ENCODE measurements around the gene CLDN24.
A peak's percentile ranks its signal among the peaks of the same experiment; 100 is the strongest.
"Not testable (repeated sequence)": the region's sequence is repeated elsewhere in the genome, so short reads cannot be mapped to it uniquely, and the experiment has no call there.

Gene CLDN24

DNA sequence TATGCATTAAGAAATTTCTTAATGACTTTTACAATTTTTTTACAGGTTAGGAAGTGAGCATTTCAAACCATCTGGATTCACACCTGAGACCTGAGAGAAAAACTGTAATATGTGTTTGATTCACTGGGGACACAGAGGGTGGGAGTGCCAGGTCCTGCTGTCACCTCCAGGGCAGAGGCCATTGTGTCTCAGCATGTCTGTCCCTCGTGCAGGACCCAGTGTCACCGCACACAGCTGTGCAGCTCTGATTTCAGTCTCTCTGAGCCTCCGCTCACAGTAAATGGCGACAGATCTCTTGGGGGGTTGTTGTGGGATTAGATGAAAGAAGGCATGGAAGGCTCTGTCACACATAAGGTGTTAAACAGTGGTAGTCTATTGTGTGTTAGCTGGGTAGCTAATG lies 23.0 kb upstream of the CLDN24 start:
- no peak for DNase-seq

DNA sequence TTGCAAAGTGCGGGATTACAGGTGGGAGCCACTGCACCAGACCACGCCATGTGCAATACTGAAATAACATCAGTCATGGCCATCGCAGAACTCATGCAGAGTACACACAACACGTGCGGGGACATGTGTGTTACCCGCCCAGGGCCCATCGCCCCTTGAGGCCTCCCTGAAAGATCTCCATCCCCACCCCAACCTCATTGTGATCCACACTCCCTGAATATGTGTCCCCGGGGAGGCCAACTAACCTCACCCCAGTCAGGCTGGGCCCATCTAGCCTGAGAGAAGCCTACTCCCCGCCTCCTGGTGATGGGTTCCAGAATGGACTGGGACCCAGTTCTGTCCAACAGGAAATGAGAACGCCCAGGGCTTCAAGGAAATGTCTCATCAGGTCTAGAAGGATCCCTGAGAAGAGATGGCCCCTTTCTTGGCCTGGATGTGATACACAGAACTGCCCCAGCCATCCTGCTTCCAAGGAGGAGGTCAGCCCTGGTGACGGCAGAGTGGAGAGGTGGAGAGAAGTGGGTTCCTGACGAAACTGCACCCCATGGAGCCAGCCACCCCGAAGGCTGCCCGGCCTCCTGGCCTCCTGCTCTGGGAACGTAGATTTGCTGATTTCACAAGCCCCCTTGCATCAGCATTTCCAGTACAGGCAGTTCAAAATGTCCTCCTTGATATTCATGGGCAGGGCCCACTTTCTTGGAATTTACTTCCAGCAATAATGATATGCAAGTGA lies 22.5 kb upstream of the CLDN24 start:
- DNase-seq = no peak

DNA sequence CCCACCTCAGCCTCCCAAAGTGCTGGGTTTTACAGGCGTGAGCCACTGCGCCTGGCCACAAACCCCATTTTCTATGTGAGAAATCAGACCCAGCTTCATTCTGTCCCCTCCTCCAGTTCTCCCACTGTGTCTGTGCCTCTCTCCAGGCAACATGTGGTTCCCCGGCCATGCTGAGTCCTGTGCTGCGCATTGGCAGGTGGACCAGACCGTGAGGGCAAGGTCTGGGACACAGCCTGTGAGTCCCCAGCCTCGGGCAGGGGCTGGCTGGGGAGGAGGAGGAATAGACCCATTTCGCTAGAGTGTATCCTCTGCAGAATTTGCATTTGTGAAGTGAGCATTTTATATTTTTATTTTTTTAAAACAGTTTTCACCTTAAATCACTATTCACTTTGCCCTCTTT lies 21.5 kb upstream of the CLDN24 start:
- no peak for DNase-seq

DNA sequence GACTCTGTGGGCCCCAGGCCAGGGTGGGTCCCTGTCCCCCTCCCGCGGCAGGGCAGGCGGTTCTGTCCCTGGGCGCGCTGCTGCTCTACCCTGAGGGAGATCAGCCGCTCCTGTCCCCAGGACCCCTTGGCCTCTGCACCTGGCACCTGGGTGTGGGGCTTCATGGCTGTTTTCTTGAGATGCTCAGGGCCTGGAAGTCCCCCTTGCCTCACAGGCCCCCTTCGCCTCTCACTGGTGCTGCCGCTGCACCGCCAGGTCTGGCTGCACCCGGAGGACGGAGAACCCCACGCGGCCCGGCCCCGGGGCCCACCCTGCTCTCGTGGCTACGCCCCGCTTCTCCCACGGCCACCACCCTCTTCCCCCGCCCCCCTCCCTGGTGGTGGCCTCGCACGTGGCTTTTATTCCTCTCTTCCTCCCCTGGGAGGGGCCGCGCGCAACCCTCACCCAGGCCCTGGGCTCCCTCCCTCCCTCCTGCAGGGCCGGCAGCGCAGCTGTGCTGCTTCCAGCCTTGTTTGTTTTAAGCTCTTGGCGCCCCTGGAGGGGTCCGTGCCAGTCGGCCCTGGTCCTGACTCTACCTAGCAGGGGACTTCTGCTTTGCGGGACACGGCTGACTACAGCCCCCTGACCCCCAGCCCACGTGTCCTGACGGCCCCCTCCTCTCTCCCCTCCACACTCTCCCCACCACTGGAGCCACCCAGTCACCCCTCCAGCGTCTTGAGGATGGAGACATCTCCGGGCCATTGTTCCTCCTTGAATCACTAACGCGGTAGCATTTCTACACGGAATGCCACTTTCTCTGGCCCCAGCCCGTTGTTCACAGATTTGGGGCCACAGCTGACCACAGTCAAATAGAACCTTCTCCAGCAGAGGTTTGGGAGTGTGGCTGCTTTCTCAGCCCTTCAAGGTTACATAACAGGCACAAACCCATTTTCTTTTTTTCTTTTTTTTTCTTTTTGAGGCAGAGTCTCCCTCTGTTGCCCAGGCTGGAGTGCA lies 20.6 kb upstream of the CLDN24 start:
- no peak for DNase-seq

DNA sequence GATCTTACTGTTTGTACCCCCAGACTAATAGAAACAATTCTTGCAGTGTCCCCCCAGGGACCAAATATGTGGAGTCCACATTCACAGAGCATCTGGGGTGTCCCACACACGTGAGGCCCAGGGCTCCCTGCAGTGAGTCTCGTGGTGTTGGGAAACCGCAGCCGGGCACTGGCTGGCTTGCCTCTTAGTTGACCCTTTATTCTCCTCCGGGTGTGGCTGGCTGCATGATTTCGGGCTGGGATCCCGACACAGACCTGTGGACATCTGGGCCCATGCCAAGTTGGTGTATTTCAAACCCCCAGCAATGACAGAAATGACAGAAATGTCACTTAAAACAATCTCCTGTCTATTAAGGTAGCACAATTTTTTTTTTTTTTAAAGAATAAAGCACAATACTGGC lies 15.6 kb upstream of the CLDN24 start:
- no peak for DNase-seq

DNA sequence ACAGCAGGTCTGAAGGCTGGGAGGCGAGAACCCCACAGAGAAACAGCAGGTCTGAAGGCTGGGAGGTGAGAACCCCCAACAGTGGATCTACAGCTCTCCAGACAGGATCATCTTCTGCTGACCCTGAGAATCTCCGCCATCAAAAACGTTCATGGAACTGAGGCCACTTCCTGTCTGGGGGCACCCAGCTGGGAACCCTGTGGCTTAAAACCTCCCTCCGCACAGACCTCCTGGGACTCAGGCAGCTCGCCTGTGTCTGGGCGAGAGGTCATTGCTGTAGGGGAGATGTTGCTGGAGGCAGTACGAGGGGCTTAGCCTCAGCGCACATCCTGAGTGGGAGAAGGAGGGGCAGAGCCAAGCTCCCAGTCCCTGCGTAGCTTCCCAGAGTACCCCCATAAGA lies 15.1 kb upstream of the CLDN24 start:
- DNase-seq = no peak

DNA sequence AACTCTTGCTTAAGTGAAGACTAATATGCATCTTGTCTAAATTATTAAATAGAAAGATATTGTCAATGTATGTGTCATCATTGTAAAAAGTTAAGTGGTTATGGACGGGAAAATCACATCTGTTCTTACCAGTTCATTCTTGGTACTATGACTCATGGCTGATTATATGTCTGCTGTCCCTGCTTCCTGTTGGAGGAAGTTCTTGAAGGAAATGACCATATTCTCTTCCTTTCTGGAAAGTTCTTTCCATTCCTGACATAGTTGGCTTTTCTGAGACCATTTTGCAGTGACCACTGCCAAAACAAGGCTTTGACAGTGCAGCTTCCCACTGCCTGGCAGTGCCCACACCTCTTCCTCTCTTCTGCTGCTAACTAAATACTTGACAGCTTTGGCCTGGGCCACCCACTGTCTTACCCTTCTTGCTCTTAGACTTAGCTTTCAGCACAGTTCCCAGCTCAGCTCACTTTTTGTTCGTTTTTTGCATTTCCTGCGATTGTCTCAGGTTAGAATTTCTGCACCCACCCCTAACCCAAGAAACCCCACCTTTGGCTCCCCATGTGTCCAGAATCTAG lies 13.2 kb upstream of the CLDN24 start:
- no peak for DNase-seq

DNA sequence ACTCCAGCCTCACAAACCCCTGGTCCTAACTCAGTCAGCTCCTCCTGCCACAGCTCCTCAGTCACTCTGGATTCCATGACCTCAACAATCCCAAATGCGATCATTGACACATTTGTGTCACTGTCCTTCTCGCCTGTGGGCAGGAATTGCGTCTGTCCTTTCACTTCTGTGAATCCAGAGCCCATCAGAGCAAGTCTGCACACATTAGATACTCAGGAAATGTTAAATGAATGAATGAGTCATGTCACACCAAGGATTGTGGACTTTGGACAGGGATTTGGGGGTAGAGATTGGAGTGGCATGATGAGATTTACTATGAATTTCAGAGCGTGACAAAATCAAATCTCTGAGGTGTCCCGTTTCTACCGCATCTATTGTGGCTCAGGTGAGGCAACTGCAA lies 11.8 kb upstream of the CLDN24 start:
- no peak for DNase-seq

DNA sequence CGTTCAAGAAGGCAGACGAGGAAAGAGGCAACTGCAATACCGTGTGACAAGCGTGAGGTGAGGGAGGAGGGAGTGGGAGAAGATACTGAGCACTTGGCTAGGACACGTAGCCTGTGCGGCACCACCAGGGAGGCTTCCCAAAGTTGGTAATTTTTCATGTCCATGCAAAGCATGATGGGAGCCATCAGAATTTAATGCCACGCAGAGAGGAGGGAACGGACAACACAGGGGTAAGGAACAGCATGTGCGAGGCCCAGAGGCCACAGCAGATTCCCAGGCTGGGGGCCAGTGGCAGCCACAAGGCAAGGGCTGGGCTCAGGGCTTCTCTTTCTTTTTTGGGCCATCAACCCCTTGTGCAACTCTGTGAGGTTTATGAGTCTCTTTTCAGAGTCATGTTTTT lies 11.0 kb upstream of the CLDN24 start:
- DNase-seq = no peak

DNA sequence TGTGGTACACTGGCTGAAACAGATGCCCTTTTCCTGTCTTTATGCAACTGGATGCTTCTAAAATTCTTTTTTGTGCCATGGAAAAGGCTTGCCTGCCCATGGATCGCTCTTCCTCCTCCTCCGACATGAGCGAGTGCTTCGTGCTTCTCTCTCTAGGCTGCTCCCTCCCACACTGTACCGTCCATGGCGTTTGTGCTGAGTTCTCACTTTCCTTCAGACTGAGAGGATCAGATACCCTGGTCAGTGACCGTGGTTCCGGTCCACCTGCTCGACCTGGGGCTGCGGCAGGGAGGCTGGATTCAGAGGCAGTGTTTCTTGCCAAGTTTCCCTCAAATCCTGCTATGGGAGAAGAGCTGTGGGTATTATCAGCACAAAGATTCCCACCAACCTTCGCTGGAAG lies 10.2 kb upstream of the CLDN24 start:
- DNase-seq = no peak

DNA sequence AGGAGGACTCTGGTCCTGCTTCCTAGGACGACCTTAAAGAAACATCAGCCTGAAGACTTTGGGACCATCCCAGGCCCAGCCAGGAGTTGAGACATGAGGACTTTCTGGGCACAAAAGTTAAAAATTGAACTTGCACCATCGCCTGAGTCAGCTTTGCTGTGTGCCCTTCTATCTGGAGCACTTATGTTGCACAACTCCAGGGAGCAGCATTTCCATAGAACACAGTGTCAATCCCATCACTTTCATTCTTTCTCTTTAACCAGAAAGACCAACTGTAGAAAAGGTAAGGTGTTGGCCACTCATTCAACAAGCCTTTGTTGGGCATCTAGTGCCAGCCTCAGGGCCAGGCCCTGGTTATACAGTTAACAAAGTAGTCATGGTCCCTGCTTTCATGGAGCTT lies 8.6 kb upstream of the CLDN24 start:
- DNase-seq = no peak

DNA sequence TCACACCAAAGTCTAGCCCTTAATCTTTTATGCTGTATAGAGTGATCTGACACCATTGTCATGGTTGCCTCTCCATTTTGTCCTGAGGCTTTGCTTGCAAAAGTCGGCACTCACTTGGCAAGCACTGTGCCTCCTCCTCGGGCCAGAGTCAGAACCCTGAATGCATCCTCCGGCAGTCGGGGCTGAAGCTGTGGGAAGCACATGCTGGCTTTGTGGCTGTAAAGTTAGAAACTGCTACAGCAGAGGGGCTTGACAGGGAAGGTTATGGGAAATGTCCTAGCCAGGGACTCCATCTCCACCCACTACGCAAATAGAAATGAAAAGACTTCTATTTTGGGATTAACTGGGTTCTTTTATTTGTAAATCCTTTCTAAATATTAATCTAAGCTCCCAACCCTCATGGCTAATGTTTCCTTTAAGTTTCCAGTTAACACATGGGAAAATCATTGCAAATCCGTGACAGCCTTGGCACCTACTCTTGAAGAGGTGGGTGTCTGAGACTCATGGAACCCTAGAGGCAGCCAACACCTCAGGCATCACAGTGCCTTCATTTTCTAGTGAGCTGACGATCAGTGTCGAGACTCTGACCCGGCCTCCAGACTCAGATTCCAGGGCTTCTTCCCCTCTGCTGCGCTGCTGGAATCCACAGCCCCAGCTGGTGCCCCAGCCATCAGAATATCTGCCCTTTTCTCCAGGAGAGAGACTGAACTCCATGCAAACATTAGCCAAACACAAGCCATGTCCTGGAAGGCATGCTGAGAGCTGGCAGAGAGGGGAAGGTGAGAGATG lies 7.9 kb upstream of the CLDN24 start:
- DNase-seq = no peak

DNA sequence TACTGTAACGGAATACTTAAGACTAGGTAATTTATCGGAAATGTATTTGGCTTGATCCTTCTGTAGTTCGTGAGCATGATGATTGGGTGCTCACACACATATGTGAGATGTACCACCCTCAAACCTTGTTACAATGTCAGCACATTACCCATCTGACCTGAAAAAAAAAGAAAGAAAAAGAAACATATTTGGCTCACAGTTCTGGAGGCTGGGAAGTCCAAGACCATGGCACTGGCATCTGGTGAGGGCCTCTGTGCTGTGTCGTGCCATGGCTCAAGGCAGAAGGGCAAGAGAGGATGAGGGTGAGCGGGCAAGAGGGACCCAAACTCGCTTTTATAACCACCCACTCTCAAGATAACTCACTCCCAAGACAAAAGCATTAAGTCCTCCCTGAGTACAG lies 7.0 kb upstream of the CLDN24 start:
- no peak for DNase-seq

DNA sequence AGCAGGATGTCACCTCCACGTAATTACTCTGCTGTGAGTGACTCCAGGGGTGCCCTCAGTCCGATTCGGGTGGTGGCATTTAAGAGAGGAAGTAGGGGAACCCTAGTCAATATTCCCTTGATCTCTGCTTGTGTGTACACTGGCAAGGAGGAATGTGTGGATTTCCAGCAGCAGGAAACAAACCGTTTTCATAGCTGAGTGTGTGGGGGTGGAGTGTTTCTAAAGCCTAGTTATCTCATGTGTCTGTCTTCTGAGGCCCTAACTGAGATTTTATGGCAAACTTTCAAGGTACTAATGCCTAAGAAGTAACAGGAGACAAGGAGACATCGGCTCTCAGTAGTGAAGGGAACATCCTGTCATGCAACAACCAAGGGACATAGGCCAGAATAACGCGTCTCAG lies 6.6 kb upstream of the CLDN24 start:
- no peak for DNase-seq

DNA sequence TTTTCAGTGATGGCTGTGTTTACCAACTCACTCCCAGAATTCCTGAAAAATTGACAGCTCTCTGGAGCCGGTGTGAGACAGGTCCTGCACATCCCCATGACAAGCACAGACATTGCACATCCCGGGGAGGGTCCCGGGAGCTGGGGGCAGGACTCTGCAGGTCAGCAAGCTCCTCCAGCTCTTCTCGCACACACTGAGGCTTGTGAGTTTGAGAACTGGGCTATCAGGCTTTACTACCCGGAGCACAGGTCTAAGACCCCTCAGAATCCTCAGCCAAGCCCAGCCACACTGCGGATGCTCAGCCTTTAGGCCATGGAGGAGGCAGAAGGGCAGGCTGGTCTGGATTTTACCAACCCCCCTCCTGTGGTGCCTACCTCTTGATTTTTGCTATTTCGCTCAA lies 5.6 kb upstream of the CLDN24 start:
- DNase-seq = no peak

DNA sequence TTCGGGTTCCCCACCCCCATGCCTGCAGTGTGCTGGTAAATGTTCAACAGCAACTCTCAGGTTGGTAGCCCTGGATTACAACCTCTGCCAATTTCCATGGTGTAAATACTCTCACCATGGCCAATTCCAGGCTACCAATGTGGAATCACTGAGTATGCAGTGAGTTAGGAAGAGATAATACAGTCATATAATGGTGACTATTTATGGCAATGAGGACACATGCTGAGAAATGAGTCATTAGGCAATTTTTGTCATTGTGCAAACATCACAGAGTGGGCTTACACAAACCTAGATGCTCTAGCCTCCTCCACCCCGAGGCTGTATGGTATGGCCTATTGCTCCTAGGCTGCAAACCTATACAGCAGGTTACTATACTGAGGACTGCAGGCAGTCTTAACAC lies 4.6 kb upstream of the CLDN24 start:
- no peak for DNase-seq

DNA sequence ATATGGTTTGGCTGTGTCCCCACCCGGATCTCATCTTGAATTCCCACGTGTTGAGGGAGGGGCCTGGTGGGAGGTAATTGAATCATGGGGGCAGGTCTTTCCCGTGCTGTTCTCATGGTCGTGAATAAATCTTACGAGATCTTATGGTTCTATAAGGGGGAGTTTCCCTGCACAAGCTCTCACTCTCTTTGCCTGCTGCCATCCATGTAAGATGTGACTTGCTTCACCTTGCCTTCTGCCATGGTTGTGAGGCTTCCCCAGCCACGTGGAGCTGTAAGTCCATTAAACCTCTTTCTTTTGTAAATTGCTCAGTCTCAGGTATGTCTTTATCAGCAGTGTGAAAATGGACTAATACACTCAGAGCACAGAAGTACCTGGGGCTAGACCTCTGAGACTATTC lies 4.2 kb upstream of the CLDN24 start:
- DNase-seq = not testable (repeated sequence)

DNA sequence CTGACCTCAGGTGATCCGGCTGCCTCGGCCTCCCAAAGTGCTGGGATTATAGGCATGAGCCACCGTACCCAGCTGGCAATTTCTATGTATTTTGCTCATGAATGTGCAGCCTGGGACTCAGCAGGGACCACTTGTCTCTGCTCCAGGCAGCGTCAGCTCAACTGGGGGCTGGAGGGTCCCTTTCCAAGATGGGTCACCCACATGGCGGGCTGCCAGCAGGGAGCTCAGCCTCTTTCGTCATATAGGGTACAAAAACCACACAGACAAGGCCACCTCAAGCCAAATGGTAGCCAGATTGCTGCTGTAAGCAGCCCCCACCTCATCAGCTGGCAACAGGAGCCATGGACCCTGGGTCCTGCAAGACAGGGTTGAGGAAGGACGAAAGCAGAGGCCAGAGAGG lies 2.4 kb upstream of the CLDN24 start:
- DNase-seq = no peak

DNA sequence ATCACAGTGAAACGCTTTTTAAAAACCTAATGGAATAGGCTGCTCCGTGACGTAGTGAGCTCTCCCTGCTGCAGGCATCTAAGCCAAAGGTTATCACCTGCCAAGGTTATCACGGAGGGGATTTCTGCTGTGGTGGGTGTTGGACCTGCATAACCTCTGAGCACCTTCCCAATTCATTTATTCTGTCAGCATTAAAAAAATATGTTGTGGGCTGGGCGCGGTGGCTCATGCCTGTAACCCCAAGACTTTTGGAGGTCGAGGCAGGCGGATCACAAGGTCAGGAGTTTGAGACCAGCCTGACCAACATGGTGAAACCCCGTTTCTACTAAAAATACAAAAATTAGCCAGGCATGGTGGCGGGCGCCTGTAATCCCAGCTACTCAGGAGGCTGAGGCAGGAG lies 1.8 kb upstream of the CLDN24 start:
- DNase-seq = not testable (repeated sequence)

DNA sequence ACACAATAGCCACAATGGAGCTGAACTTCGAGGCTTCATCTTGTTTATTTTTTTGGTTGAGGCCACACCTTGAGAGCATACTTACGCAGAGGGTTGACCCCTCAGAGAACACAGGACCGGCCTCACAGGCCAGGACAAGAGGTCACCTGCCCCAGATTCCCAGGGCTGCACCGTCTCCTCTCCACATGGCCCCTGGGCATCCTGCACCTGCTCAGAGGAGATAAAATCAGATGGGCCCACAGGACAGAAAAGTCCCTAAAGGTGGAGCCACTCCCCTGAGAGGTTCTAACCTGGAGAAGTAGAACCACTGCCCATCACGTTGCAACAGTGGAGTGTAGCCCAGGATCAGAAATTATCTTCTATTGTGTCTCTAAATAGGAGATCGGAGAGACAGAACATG lies 1.1 kb upstream of the CLDN24 start:
- DNase-seq = no peak

DNA sequence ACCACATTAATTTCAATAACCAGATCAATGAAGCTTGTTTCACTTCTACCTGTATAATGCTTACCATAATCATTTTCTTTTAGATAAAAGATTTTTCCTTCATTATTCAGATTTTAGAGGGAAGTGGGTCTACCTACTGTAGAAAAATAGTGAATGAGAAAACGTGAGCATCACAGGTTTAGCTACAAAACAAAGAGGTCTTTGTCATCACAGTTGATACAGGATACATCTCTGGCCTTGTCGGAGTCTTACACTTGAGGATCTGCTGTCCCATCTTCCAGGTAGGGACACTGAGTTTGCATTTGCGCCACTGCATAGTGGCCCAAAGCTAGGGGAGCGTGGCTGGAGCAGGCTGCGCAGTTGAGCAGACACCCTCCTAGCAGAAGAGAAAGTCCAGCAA lies 710 bp downstream of the CLDN24 start:
- DNase-seq = no peak

DNA sequence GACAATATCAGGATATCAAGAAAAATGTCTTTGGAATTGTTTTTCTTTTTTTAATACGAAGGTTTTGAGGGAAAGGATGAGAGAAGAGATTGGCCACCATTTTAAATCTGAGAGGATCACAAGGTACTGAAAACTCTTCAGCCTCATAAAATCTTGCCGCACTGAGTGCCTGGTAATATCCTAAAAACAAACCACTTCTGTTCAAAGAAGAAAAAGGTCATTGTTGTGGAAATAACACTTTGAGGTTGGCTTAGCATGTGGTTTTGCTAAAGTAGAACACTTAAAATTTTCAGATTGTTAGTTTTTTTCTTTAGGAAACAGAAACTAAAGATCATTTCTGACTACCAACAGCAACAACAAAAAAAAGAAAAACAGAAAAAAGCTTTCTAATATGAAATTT lies 1.1 kb downstream of the CLDN24 start:
- DNase-seq = peak; percentile 11

All from CD4-positive, alpha-beta T cell treated with Interleukin-10 for 1 hour (primary cell).